H7 (cell line): ENCODE results near the gene PTPRN2. TPM values are rescaled to one million over a fixed set of nuclear protein-coding genes. Genes with fewer than 3 reads are reported as not detected.
A peak's percentile ranks its signal among the peaks of the same experiment; 100 is the strongest.

Experiments used
- DNase-seq: peaks from one replicate; pipeline ENCODE4 v3.0.0; 2012
- H3K27me3 ChIP-seq: 2 replicates; pipeline ENCODE4 v1.6.0; 2011; ENCODE audit warnings: mild to moderate bottlenecking, low read length; ENCODE audit not compliant: control insufficient read depth, insufficient read depth
- H3K36me3 ChIP-seq: replicated peaks from 2 replicates; pipeline ENCODE4 v1.5.1; 2011; ENCODE audit warnings: low read length; ENCODE audit not compliant: control insufficient read depth, insufficient read depth
- H3K4me3 ChIP-seq: 2 replicates; pipeline ENCODE4 v1.5.1; 2011; ENCODE audit warnings: low read depth, mild to moderate bottlenecking, control low read depth, low read length, moderate library complexity; ENCODE audit not compliant: insufficient read depth
- total RNA-seq: library from RNA; depleted of rRNA; stranded (reverse); fragments of >200 nt; shearing (Covaris generic); gene quantifications from 2 replicates; pipeline ENCODE4 v1.2.3, GENCODE V29; 2014

The PTPRN2 gene
- total RNA-seq, 1 experiment from 2014 or later, result 0.80 TPM

DNA sequence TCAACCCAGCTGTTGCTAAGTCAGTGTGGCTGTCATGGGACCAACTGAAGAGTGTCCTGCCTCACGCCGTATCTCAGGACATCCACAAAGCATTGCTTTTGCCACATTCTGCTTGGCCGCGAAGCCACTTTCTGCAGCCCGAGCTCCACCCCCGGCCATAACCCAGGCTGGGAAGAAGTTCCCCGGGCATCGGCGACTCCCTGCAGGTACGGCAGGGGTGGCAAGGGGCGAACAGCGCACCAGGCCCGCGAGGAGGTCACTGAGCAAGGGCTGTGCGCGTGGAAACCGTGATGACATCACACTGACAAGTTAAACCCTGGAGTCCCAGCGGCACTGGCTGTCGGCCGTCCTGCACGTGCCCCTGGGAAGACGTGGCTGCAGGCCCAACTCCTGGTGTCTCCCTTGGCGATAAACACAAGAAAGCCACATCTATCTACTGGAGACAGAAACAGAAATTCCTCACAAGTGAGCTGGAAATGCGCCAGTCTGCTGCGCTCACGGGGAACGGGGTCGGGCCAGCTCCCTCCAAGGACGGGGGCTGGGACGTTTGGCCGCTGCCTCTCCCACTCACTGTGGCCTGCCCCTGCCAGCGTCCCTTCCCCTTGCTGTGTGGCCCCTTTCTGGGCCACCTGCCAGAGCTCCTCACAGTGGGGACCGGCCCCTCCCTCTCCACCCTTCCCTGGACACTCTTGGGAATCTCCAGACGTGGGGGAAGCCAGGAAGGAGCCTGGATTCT, 924.5 kb downstream of the PTPRN2 start:
- H3K27me3 ChIP-seq, result no peaks in the 10 kb centered on the region
- no peaks in the 10 kb centered on the region for H3K36me3 ChIP-seq
- H3K4me3 ChIP-seq, result no peak overlapping the region
- DNase-seq, result peak; percentile 68

DNA sequence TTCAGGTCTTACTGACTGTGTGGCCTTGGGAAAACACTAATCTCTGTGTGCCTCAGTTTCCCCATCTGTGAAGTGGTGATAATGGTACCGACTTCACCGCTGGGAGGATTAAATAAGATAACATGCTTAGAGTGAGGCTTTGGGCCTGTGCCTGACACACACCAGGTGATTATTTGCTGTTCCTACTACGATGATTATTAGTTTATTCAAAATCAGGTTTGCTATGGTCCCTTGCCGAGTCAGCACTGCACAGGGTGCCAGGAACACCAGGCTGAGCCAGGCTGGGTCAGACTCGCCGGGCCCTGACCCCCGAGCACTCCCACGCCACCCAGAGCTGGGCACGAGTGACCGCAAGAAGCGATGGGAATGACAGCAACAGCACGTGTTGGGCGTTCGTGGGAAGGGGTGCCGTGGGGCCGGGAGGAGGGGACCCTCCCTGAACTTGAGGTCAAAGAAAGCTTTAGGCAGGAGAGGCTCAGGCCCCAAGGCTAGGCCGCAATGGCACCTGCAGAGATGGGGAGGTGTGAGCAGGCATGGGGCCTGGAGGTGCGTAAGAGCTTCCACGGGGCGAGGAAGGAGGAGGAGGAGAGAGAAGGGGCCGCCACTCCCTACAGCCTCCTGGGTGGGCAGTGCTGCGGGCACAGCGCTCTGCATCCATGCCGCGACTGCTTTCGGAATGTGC, 925.4 kb downstream of the PTPRN2 start:
- Histone ChIP-seq H3K36me3 (no peaks in the 10 kb centered on the region), H3K4me3 (no peak overlapping the region), H3K27me3 (no peaks in the 10 kb centered on the region)
- peak; percentile 50 for DNase-seq

DNA sequence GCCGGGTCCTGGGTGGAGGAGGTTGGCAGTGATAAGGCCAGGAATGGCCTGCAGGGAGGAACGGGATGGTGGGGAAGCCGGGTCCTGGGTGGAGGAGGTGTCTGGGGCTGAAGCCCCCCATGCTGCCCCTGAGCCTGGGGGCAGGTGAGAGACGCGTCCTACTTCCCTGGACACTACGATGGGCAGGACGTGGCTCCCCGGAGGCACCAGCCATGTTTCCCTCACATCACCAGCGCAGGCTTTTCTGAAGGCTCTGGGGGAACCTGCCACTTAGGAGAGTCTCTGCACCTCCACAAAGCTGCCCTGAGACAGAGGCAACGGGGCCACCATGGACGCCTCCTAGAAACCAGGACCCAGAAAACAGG, 926.0 kb downstream of the PTPRN2 start:
- no peak overlapping the region for H3K4me3 ChIP-seq
- H3K36me3 ChIP-seq, result no peaks in the 10 kb centered on the region
- no peaks in the 10 kb centered on the region for H3K27me3 ChIP-seq
- DNase-seq, result no peak

DNA sequence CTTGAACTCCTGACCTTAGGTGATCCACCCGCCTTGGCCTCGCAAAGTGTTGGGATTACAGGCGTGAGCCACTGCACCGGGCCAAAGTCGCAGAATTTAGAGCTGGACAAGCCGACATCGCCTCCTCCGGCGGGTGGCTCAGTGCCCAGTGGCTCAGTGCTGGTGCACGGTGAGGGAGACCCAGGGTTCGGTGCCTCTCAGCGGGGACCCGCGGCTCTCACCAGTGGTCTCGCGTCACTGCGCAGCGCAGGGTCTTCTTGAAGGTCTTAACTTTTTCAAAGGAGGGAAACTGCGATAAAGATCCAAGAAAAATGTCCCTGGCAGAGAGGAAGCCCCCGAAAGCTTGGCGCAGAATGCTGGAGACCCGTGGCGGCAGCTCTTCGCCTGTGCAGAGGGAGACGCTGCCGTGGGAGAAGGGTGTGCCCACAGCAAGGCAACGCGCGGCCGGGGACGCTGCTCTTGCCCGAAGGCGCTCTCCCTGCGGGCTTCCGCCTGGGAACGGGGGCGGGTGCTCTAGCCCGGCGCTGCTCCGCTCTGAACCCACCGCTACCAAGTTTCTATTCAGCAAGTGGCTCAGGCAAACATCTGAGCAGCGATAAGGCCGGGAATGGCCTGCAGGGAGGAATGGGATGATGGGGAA, 926.5 kb downstream of the PTPRN2 start:
- Histone ChIP-seq H3K4me3 (no peak overlapping the region), H3K36me3 (no peaks in the 10 kb centered on the region), H3K27me3 (no peaks in the 10 kb centered on the region)
- DNase-seq, result peak; percentile 72

DNA sequence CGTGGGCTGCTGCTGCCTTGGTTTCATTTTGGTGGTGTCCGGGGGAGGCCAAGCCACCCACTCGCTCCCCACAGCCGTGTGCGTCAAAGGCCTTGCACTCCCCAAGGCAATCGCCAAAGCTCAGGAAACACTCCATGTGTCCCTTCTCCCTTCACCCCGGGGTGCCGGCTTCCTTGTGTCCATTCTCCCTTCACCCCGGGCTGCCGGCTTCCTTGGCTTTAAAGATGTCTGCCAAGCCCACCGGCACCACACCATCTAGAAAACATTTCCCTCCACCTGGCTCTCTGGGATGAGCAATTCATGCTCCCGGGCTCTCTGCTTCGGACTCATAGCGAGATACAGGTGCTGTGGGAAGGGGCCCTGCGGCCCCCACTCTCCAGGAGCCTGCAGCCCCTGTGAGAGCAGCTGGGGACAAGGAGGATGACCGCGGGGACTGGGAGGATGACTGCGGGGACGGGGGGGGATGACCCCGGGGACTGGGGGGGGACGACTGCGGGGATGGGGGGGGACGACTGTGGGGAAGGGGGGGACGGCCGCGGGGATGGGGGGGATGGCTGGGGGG, 928.7 kb downstream of the PTPRN2 start:
- DNase-seq, result peak; percentile 73
- Histone ChIP-seq H3K36me3 (no peaks in the 10 kb centered on the region), H3K27me3 (no peaks in the 10 kb centered on the region), H3K4me3 (no peak overlapping the region)

DNA sequence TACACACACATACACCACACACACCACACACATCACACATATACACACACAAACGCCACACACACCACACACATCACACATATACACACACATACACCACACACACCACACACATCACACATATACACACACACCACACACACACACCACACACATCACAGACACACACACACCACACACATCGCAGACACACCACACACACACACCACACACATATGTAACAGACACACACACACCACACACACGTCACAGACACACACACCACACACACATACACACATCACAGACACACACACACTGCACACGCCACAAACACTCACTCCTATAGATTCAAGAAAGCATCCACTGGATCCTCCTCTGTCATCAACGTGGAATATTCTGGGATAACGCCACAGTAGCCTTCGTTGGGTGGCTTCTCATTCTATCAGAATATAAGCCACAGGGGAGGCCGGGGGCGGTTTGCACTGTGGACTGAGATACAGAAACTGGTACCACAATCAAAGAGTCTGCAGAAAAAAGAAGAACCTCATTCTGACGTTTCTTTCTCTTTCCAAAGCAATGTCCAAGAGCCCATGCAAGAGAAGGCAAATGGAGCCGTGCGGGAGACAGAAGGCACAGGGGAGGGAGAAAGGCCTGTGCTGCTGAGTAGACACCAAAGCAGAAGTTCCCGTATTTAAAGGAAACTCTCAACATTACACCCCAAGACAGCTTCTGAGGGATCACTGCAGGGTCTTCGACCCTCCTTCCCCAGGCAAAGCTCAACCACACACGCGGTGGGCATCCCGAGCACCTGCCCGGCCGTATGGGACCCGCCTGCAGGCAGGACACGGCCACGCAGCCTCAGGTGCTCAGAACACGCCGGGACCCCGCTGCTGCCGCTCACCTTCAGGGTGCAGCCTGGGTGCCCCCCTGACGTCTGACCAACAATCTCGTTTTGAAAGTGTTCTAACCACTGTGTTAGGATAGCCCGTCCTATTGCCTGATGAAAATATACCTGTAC, 929.6 kb downstream of the PTPRN2 start:
- Histone ChIP-seq H3K27me3 (no peaks in the 10 kb centered on the region), H3K4me3 (no peak overlapping the region), H3K36me3 (no peaks in the 10 kb centered on the region)
- DNase-seq, result peak; percentile 70

DNA sequence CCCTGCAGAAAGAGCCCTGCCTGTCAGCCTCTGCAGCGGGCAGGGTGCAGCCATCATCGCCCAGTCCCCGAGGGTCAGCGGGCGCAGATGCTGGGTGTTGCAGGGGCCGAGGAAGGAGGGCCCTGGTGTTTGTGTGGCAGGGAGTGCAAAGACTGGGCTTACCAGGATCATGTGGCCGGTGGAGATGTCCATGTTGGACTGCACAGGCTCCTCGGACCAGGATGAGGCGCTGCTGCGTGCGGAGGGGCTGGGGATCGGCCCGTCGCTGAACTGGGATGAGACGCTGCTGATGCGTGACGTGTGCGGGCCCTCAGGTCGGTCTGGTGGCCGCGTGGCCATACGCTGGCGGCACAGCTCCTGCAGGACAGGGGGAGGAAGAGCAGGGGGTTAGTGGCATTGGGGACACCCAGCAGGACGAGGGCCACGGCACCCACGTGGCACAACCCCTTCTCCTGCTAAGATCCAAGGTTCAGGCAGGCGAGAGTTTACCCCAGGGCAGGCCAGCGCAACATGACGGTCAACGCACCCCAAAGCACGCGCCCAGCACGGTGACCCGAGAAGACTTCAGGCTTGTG, 931.3 kb downstream of the PTPRN2 start:
- no peak overlapping the region for H3K4me3 ChIP-seq
- H3K36me3 ChIP-seq, result no peaks in the 10 kb centered on the region
- peak; percentile 84 for DNase-seq
- H3K27me3 ChIP-seq, result no peaks in the 10 kb centered on the region

DNA sequence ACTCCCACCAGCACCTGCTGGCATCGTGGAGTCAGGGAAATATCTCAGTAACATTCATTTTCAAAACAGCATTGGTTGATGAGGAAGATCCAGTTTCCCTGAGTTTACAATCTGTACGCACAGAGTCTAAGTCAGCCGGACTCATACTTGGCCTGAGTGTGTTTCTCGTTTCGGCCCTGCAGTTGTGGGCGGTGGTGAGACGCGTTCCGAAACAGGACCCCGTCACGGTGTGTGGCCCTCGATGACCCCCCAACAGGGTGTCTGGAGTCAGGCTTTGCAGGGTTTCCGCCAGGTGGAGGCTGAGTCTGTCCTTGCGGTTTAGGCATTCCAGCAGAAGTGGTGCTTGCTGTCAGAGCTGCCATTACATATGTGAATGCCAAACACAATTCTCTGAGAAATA, 933.3 kb downstream of the PTPRN2 start:
- DNase-seq, result peak; percentile 41
- Histone ChIP-seq H3K4me3 (no peak overlapping the region), H3K36me3 (no peaks in the 10 kb centered on the region), H3K27me3 (no peaks in the 10 kb centered on the region)

DNA sequence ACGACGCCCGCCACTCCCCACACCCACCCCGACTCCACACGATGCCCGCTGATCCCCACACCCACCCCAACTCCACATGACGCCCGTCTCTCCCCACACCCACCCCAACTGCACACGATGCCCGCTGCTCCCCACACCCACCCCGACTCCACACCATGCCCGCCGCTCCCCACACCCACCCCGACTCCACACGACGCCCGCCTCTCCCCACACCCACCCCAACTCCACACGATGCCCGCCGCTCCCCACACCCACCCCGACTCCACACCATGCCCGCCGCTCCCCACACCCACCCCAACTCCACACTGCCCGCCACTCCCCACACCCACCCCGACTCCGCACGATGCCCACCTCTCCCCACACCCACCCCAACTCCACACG, 933.8 kb downstream of the PTPRN2 start:
- DNase-seq, result no peak
- no peaks in the 10 kb centered on the region for H3K27me3 ChIP-seq
- no peaks in the 10 kb centered on the region for H3K36me3 ChIP-seq
- H3K4me3 ChIP-seq, result no peak overlapping the region

DNA sequence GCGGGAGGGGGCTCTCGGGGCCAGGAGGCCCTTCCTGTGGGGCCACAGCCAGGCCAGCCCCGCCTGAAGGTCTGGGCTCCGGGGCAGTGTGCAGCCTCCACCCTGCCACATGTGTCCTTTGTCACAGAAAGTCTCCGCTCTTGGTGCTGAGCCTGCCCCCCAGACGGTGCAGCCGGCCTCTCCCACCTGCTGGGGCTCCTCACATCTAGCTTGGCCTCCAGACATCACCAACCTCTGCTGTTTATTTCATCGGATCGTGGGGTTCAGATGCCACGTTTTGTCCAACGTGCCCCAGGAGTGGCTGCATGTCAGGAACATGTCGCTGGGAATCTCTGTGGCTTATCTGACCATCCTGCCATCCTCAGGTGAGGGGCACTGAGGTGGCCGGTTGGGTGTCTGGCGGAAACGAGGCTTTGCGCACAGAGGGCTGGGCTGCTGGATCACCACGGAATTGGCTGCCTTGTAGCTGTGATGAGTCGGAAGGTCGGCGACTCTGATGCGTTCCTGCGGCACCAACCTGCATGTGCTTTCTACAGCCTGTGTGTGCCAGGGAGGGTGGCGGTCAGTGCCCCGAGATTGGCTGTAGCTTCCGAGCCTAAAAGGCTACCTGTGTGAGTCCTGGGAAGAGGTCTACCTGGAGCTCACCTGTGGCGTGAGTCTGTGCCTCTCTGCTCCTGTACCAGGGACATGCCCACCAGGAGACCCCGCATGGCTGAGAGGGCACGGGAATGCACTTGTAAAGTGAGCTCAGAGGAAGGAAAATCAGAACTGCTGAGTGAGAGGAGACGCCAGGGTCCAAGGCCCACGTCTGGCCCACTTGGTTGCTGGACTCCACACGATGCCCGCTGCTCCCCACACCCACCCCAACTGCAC, 934.4 kb downstream of the PTPRN2 start:
- Histone ChIP-seq H3K4me3 (no peak overlapping the region), H3K27me3 (no peaks in the 10 kb centered on the region), H3K36me3 (no peaks in the 10 kb centered on the region)
- DNase-seq, result peak; percentile 35

DNA sequence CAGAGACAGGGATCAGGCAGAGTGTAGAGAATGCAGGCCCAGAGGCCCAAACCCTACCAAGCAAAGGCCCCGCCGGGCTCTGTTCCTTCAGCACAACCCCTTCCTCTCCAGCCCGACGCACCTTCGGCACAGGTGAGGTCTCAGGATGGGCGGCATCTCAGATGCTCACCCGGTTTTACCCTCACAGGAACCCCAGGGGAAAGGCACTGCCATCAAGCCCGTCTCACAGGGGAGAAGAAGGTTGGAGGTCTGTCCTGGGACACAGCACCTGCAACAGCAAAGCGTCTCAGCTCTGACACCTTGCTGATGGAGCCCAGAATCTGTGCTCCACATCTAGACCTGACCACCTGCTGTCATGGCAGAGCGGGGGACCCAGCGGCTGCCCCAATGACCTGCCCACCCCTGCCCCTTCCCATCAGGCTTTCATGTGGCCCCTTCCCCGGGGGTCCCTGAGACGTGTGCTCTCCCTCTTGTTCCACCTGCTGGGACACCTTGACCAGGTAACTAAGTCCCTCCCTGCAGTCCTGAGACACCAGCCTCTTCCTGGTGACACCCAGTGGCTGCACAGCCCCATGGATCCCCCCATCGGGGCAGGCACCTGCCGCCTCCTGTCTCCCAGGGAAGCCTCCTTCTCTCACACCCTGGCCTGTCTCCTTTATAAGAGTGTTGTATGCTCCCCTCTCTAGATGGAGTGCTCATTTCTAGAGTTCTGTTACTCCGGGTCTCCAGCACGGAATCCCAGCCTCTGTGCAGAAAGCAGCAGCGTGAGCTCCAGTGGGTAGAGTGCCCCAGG, 935.3 kb downstream of the PTPRN2 start:
- Histone ChIP-seq H3K36me3 (no peaks in the 10 kb centered on the region), H3K27me3 (no peaks in the 10 kb centered on the region), H3K4me3 (no peak overlapping the region)
- DNase-seq, result peak; percentile 57

DNA sequence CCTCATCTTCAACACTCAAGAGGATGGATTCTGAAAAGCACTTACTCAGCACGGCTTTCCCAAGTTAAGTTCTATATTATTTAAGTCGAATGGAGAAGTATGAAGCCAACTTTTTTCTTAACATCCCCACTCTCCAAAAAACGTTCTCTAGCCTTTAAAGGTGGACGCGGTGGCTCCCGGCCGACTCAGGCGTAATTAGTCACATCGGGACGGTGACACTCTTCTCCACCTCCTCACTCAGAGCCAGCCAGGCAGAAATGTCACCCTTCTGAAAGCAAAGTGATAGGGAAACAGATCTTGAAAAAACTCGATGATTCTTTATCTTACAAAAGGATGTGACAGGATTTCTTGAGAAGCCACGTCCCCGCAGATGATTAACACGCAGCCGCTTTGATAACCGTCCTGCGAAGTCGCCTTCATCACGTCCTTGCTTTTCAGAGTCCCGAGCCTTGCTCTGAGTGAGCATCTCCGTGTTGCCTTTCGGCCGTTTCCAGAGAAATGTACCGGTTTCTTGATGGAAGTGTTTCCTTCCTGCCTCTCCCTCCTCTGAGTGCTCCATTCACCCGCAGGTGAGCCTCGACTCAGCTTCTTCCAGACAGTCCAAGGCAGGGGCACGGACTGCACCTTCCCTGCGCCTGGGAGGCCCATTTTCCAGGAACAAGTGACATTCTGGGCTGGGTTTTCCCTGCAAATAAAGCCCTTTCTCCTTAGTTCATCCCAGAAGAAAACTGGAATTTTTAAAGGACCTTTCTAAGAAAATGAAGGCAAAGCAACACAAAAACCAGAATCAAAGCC, 936.1 kb downstream of the PTPRN2 start:
- H3K4me3 ChIP-seq, result no peak overlapping the region
- no peaks in the 10 kb centered on the region for H3K36me3 ChIP-seq
- no peaks in the 10 kb centered on the region for H3K27me3 ChIP-seq
- DNase-seq, result peak; percentile 45
